ENCODE measurements around the gene ASCC1.

Gene ASCC1

DNA sequence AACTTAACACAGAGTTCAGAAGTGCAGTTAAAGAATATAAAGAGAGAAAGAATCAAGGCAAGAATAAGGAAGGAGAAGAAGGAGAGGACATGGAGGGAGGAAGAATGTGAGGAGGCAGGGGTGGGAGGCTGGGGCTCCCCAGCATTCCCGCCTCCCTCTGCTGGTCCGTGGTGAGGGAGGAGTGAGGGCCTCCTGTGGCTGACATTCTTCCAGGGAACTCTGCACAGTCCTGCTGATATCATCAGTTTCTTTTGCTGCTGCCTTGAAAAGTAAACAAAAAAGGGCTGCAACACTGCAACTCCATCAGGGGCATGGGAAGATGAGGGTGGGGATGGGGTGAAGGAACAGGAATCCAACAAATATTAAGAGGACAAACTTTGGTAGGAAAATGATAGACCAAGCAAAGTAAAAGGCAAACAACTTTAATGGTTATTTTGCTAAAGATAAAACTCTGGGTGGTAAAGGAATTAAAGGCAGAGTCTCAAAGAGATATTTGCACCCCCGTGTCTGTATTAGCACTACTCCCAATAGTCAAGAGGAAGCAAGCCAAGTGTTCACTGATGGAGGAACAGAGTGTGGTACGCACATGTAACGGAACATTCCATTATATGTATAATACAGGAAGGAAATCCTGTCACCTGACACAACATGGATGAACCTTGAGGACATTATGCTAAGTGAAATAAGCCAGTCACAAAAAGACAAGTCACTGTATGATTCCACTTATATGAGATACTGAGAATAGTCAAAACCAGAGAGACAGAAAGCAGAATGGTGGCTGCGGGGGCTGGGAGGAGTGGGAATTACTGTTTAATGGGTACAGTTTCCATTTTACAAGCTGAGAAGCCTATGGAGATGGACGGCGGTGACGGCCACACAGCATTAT is 119.7 kb downstream of the ASCC1 start:
- DNase-seq, result no peak

DNA sequence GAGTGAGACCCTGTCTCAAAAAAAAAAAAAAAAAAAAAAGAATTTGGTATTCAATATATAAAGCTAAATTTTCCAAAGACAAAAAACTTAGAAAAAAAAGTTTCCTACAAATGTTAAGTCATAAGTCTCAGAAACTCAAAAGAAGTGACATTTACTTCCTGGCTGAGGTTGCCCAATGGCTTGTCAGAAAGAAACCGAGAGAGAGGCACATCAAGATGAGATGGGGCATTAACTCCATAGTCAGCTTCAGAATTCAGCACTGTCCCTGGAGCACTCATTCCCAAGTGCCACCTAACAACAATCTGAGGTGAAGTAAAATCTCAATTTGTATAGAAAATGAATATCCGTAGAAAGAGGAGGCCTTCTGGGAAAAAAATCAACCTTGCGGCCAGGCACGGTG is 120.9 kb downstream of the ASCC1 start:
- no peak for DNase-seq

DNA sequence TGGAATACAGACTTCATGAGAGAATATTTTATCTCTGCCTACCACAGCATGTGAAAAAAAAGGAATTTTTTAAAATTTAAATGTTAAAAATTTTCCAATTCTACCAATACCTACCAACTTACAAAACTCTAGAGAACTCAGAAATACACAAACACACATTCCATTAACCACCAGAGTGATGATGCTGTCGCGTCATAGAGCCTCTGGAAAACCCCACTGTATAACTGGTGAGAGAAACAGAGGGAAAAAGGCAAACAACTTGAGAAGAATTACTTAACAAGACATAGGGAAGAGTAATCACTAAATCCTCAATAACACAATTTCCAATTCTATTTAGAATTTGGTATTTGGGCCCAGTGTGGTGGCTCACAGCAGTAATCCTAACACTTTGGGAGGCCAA is 121.5 kb downstream of the ASCC1 start:
- no peak for DNase-seq

DNA sequence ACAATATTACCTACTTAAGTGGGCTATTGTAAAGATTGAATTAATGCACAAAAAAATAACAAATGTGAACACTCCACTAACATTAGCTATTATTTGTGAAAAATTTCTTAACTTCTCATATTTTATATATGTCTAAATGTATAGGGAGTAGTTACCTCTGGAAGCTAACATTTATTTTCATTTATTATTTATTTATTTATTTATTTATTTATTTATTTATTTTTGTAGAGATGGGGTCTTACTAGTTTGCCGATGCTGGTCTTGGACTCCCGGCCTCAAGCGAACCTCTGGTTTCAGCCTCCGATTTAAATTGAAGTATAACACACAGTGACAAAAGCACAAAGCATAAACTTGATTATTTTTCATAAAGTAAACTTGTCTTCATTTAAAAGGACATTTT is 122.6 kb downstream of the ASCC1 start:
- DNase-seq, result no peak

DNA sequence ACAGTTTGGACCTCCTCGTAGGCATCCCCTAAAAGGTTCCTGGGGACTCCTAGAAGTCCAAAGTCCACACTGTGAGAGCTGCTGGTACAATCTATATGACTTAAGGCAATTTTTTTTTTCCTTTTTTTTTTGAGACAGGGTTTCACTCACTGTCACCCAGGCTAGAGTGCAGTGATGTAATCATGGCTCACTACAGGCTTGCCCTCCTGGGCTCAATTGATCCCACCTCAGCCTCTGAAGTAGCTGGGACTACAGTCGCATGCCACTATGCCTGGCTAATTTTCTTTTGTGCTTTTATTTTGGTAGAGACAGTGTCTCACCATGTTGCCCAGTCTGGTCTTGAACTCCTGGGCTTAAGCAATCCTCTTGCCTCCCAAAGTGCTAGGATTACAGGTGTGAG is 123.1 kb downstream of the ASCC1 start:
- DNase-seq, result no peak

DNA sequence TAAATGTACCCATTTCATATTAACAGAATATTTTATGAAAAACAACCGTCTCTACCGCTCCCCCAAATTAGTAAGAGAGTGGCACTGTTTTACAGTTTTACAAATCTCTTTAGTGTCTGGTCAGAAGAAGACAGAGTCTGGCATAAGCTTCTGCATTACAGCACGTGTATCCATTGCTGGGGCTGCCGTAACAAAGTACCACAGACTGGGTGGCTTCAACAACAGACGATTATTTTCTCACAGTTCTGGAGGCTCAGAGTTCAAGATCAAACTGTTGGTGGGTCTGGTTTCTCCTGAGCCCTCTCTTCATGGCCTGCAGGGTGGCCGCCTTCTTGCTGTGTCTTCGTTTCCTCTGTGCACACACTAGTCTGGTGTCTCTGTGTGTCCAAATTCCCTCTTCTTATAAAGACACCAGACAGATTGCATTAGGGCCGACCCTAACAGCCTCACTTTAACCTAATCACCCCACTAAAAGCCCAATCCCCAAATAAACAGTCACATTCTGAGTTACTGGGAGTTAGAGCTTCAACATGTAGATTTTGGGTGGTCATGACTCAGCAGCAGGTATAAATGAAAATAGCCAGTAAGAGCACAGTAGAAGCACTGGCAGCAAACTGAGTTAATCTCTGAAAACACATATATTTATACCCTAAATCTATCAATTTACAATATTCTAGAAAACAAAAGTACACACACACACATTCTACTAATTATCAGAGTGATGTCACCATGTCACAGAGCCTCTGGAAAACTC is 123.7 kb downstream of the ASCC1 start:
- no peak for DNase-seq

DNA sequence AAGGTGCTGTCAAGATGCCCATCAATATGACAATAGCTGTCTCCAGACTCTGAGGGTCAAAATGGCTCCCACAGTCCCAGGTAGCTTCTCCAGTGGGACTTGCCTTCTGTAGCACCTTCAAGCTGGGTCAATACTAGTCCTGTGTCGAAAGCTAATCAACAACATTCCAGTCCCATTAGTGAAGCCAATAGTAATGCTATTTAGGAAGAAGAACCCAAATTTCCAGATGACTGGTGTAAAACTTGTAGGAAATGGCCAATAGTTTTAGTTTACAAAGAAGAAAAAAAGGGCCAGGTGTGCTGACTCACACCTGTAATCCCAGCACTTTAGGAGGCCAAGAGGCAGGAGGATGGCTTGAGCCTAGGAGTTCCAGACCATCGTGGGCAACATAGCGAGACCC is 125.8 kb downstream of the ASCC1 start:
- DNase-seq, result no peak

GRCh38 chr10:72089618-72090017 is 126.5 kb downstream of the ASCC1 start:
- DNase-seq, result peak in 1 of 6 experiments; percentile 24

- peak in 3 of 6 experiments; percentile 53 to 79 (median 65) for DNase-seq
Observed at GRCh38 chr10:72088889-72089575, 127.0 kb downstream of the ASCC1 start.

- peak; percentile 78 to 88 (median 84) for DNase-seq
Observed at GRCh38 chr10:72087969-72088888, 127.8 kb downstream of the ASCC1 start, which contains the start of gene SPOCK2. Gene SPOCK2, minus strand, starts transcription at chr10:72088551. Its CDS starts 223 bp downstream, at chr10:72088328.

DNA sequence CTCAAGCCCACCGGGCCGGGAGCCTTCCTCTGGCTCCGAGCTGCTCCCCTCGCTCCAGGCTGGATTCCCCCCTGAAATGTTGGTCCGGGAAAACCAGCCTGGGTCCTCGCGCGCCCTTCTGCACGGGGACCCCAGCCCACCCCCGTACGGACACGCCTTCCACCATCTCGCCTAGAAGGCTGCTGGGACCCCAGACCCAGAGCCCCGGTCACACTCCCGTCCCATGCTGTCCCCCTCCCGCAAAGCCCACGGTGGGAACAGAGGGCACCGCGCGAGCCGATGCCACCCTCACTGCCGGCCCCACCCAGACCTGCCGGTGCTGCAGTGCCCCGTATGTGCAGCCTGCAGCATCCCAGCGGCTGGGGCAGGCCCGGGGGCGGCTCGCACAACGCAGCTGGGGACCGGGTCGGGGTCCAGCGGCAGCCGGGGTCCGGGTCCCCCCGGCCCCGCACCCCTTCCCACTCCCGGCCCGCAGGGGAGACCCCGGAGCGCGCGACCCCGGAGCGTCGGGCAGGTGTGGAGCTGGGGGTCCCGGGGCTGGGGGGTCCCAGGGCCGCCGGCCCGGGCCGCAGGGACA is 128.6 kb downstream of the ASCC1 start:
- peak; percentile 18 to 75 (median 52) for DNase-seq

- DNase-seq, result peak; percentile 54 to 75 (median 62)
Observed at GRCh38 chr10:72086466-72087391, 129.3 kb downstream of the ASCC1 start.

DNA sequence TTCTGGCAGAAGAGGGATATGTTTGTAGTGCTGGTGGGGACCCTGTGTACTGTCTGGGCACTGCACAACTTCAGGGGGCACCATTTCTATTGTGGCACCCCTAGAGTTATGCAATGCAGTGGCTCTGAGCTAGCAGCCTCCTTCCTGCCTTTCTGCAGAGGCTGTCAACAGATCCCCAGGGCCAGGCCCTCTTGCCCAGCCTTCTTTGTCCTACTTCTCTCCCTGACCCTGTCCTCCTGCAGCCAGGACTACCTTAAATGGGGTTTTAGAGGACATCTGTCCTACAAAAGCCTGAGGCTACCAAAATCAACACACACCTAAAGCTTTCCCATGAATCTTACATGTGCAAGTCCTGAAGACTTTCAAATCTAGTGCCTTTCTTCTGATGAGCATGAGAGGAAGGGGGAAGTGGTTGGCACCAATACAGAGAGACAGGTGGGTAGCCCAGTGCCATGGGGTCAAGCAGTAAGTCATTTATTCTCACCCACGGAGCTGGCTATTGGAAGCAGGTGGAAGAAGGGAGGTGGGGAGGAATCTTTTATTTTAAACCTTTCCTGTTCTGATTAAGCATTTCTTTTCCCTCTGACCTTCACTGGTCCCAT is 130.1 kb downstream of the ASCC1 start:
- DNase-seq, result peak in 1 of 6 experiments; percentile 19

DNA sequence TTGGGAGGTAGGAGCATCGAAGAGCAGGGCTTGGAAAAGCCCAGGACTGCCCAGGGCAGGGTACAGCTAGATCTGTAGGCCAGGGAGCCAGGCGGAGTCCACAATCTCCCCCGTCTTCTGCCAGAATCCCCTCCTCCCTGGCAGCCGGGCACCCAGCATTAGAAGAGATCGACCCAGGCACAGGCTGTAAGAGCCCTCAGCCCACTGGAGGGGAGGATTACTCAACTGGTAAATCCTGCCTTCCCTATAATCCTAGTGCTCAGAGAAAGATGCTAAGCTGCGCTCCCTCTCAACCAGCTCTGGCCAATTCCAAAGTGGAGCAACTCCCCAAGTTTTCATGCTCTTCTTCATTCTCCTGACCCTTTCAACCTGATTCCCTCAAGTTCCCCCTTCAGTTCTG is 130.9 kb downstream of the ASCC1 start:
- no peak for DNase-seq

GRCh38 chr10:72083790-72084459 is 132.2 kb downstream of the ASCC1 start:
- peak; percentile 42 to 68 (median 50) for DNase-seq

DNA sequence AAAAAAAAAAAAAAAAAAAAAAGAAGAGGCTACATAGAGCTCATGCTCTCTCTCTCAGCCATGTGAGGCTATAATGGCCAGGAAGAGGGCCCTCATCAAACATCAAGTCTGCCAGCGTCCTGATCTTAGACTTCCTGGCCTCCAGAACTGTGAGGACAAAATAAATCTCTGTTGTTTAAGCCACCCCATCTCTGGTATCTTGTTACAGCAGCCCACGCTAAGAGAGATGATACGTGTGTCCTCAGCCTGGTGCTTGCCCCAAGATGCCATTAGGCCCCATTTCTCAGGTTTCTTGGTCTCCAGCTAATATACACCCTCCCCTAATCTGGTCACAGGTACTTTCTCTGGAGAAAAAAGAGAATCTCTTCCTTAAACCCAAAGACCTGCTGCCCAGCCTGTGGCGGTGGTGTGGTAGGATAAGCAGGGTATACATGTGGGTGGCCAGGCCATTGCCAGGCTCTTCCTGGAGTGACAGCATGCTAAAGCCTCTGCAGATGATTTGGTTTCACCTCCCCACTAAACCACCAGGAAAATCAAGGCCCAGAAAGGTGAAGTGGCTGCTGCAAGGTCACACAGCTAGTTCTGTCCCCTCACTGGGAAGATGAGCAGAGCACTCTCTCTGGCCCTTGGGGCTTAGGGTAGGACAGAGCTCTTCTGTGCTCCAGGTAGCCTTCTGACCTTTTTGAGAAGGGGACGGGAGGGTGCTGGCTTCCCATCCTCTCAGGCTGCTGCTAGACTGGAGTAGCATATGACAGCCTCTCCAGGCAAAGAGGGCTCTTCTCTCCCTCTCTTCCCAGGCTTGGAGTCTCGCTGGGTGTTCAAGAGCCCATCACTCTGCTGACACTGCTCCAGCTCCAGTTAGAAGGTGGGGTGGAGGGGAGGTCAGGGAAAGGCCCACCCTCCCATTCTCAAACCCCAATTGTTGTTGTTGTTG is 133.0 kb downstream of the ASCC1 start:
- peak in 2 of 6 experiments; percentile 16 to 56 for DNase-seq

DNA sequence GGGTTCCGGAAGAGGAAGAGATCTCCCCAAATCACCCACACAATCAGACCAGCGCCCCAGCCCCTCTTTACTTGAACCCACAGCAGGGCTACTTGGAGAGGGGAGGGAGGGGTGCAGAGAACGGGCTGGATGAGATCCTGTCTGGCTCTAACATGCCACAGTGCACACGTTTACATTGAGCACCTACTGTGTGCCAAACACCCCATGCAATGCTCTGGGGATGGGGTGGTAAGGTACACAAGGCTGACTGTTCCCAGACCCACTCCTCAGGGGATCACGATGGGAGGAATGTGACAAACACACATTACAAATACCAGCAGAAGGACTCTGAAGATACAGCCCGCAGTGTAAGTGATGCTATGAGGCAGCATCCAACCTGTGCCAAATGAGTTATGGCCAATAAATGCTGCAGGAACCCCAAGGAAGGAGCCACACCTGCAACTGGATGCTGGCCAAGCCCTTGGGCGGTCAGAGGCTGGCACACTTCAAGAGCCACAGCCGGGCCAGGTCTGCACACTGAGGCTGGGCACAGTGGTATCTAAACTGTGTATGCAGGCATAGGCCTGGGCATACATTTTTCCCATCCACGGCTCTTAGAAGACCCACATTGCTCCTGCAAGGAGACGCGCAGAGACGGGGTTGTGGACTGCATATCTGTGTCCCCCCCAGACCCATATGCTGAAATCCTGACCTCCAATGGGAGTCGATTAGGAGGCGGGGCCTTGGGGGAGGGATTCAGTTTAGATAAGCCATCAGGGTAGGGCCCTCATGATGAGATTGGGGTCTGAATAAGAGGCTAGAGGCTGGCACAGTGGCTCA is 134.1 kb downstream of the ASCC1 start:
- DNase-seq, result no peak
